Endothelial cell of umbilical vein (primary cell): ENCODE data around the gene UNKL.

Source experiments
- EZH2 ChIP-seq: IDR thresholded peaks from 2 replicates; pipeline ENCODE4 v1.6.1; 2012; ENCODE audit warnings: borderline replicate concordance, low read depth, mild to moderate bottlenecking, moderate library complexity, low read length, inconsistent platforms; ENCODE audit not compliant: severe bottlenecking
- JUN ChIP-seq: IDR thresholded peaks from 2 replicates; pipeline ENCODE4 v1.6.1; 2011; ENCODE audit warnings: borderline replicate concordance, low read depth; ENCODE audit not compliant: insufficient read length, insufficient read depth
- MYC ChIP-seq: IDR thresholded peaks from one replicate; pipeline ENCODE4 v1.6.1; 2011; ENCODE audit warnings: mild to moderate bottlenecking, low read depth, low read length
- POLR2AphosphoS5 ChIP-seq: IDR thresholded peaks from 2 replicates; pipeline ENCODE4 v1.6.1; 2012; ENCODE audit warnings: low read depth, mild to moderate bottlenecking, control low read depth, low read length, moderate library complexity; ENCODE audit not compliant: insufficient read depth
- TF ChIP-seq, protein P1 (sequence below), 2 donors: IDR thresholded peaks; 1 replicate in 1 of 2; 2 replicates in 1 of 2; pipeline ENCODE4 v1.5.1; 2011; ENCODE audit warnings: low read length in 2 of 2, mild to moderate bottlenecking in 2 of 2, moderate library complexity in 2 of 2, control low read depth in 1 of 2, inconsistent platforms in 1 of 2, low read depth in 1 of 2; ENCODE audit not compliant: insufficient read depth in 1 of 2; ENCODE audit errors: extremely low read depth in 1 of 2

DNA sequence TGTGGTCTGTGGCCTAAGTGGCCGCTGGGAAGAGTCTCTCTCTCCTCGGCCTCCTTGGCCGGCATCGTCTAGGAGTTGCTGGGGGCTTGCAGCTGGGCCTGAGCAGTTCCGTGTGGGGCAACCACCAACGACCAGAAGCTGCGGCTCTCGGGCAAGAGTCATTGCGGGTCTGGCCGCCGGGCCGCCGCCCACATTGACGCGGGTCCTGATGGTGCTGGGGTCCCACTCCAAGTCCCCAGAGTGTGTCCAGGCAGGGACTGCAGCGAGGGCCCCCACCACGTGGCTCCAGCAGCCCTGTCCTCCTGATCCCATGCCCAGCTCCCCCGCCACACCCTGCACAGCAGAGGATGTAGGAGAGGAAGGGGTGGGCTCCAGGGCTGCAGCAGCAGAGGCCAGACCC, 30.9 kb downstream of the UNKL start:
- TF ChIP-seq EZH2 = no peak
- no peak for TF ChIP-seq JUN
- TF ChIP-seq, protein P1, sequence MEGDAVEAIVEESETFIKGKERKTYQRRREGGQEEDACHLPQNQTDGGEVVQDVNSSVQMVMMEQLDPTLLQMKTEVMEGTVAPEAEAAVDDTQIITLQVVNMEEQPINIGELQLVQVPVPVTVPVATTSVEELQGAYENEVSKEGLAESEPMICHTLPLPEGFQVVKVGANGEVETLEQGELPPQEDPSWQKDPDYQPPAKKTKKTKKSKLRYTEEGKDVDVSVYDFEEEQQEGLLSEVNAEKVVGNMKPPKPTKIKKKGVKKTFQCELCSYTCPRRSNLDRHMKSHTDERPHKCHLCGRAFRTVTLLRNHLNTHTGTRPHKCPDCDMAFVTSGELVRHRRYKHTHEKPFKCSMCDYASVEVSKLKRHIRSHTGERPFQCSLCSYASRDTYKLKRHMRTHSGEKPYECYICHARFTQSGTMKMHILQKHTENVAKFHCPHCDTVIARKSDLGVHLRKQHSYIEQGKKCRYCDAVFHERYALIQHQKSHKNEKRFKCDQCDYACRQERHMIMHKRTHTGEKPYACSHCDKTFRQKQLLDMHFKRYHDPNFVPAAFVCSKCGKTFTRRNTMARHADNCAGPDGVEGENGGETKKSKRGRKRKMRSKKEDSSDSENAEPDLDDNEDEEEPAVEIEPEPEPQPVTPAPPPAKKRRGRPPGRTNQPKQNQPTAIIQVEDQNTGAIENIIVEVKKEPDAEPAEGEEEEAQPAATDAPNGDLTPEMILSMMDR (IDR thresholded peaks at IDR 0.05; ENCODE audit: extremely low read depth in 1 of 2, insufficient read depth in 1 of 2, low read depth in 1 of 2, low read length in 2 of 2) = no peak
- TF ChIP-seq MYC = no peak
- no peak for TF ChIP-seq POLR2AphosphoS5
